ENCODE data around the gene NDRG4. TPM values are rescaled to one million over a fixed set of nuclear protein-coding genes. Genes with fewer than 3 reads are reported as not detected.
A peak's percentile ranks its signal among the peaks of the same experiment; 100 is the strongest.

Gene NDRG4
- total RNA-seq, 3 donors from 2014 or later, result 3.7 to 35.0 (median 5.6) TPM

DNA sequence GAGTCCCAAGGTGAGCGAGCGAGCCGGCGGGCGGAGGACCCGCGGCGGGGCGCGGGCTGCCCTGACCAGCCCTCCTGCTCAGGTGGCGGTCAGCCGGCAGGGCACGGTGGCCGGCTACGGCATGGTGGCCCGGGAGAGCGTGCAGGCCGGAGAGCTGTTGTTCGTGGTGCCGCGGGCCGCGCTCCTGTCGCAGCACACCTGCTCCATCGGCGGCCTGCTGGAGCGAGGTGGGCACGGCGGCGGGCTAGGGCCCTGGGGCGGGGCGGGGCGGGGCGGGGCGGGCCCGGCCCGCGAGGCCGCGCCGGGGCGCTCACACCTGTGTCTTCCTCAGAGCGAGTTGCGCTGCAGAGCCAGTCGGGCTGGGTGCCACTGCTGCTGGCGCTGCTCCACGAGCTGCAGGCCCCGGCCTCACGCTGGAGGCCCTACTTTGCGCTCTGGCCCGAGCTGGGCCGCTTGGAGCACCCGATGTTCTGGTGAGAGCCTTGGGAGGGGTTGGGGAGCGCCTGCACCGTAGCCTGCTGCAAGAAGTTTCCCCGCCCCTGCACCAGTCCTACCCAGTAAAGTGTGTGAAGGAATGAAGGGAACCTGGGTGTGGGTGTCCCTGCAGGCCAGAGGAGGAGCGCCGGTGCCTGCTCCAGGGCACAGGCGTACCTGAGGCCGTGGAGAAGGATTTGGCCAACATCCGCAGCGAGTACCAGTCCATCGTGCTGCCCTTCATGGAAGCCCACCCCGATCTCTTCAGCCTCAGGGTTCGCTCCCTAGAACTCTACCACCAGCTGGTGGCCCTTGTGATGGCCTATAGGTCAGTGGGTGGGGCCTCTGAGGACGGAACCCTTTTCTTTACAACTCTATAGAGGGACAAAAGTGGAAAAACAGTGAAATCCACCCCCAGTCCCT, 16.2 kb downstream of the NDRG4 start:
- intact Hi-C loops (cut with DNase I; ENCODE audit: low total_unique reads), result no loop called here
- Histone ChIP-seq H3K27me3 (no peaks in the 10 kb centered on the region), H3K9me3 (no peaks in the 10 kb centered on the region), H3K4me3 (peak overlapping the region; percentile 73 to 92 (median 82)), H3K4me1 (no peaks in the 10 kb centered on the region), H3K27ac (peak overlapping the region; percentile 72 to 77), H3K36me3 (peaks cover 7% of the 10 kb centered on the region)
- DNase-seq (ENCODE audit: low spot score in 2 of 2), result peak in 1 of 2 donors; percentile 56
- no peak for TF ChIP-seq POLR2A (IDR thresholded peaks at IDR 0.05)
- TF ChIP-seq, protein P1, sequence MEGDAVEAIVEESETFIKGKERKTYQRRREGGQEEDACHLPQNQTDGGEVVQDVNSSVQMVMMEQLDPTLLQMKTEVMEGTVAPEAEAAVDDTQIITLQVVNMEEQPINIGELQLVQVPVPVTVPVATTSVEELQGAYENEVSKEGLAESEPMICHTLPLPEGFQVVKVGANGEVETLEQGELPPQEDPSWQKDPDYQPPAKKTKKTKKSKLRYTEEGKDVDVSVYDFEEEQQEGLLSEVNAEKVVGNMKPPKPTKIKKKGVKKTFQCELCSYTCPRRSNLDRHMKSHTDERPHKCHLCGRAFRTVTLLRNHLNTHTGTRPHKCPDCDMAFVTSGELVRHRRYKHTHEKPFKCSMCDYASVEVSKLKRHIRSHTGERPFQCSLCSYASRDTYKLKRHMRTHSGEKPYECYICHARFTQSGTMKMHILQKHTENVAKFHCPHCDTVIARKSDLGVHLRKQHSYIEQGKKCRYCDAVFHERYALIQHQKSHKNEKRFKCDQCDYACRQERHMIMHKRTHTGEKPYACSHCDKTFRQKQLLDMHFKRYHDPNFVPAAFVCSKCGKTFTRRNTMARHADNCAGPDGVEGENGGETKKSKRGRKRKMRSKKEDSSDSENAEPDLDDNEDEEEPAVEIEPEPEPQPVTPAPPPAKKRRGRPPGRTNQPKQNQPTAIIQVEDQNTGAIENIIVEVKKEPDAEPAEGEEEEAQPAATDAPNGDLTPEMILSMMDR (IDR thresholded peaks at IDR 0.05), result no peak
- TF ChIP-seq POLR2AphosphoS5 (IDR thresholded peaks at IDR 0.05), result no peak

DNA sequence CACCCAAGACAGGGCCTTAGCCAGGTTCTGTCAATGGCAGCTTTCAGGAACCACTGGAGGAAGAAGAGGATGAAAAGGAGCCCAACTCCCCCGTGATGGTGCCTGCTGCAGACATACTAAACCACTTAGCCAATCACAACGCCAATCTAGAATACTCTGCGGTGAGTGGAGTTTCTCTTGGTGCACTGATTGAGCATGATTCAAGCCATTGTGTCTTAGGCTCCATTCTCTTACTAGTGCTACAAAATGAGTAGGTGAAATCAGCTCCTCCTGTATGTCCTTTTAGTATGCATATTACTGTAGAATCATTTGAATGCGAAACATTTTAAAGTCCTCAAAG, 16.8 kb downstream of the NDRG4 start:
- Histone ChIP-seq H3K36me3 (peaks cover 11% of the 10 kb centered on the region), H3K27me3 (no peaks in the 10 kb centered on the region), H3K9me3 (no peaks in the 10 kb centered on the region), H3K27ac (peak overlapping the region in 1 of 2 donors; percentile 77), H3K4me3 (no peak overlapping the region), H3K4me1 (no peaks in the 10 kb centered on the region)
- TF ChIP-seq POLR2A (IDR thresholded peaks at IDR 0.05) (no peak), POLR2AphosphoS5 (IDR thresholded peaks at IDR 0.05) (no peak)
- TF ChIP-seq, protein P1 (IDR thresholded peaks at IDR 0.05), result no peak
- intact Hi-C loops (cut with DNase I; ENCODE audit: low total_unique reads), result no loop called here
- DNase-seq (ENCODE audit: low spot score in 2 of 2), result no peak

DNA sequence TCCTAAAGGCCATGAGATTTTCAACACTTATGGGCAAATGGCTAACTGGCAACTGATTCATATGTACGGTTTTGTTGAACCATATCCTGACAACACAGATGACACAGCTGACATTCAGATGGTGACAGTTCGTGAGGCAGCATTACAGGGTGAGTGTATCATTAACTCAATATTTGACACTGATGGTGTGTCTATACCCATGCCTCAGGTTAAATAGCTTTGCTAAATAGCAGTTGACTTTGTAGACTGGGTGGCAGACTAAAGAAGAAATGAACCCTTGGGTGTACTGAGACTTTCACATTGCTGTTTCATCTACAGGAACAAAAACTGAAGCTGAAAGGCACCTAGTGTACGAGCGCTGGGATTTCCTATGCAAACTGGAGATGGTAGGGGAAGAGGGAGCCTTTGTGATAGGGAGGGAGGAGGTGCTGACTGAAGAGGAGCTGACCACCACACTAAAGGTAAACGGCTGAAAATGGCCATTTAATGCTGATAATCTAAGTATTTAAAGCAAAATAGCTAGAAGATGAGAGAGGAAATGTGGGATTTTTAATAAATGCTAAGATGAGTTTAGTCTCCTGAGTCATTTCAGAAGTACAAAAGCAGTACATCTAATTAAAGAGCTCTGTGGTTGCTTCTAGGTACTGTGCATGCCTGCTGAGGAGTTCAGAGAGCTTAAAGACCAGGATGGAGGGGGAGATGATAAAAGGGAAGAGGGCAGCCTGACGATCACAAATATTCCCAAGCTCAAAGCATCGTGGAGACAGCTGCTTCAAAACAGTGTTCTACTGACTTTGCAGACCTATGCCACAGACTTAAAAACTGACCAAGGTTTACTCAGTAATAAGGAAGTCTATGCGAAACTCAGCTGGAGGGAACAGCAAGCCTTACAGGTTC, 18.4 kb downstream of the NDRG4 start:
- Histone ChIP-seq H3K27ac (no peak overlapping the region), H3K4me3 (no peak overlapping the region), H3K36me3 (peaks cover 11% of the 10 kb centered on the region), H3K4me1 (no peaks in the 10 kb centered on the region), H3K27me3 (no peaks in the 10 kb centered on the region), H3K9me3 (no peaks in the 10 kb centered on the region)
- no peak for DNase-seq (ENCODE audit: low spot score in 2 of 2)
- intact Hi-C loops (cut with DNase I; ENCODE audit: low total_unique reads), result no loop called here
- no peak for TF ChIP-seq POLR2A (IDR thresholded peaks at IDR 0.05)
- TF ChIP-seq, protein P1 (IDR thresholded peaks at IDR 0.05), result no peak
- TF ChIP-seq POLR2AphosphoS5 (IDR thresholded peaks at IDR 0.05), result no peak

DNA sequence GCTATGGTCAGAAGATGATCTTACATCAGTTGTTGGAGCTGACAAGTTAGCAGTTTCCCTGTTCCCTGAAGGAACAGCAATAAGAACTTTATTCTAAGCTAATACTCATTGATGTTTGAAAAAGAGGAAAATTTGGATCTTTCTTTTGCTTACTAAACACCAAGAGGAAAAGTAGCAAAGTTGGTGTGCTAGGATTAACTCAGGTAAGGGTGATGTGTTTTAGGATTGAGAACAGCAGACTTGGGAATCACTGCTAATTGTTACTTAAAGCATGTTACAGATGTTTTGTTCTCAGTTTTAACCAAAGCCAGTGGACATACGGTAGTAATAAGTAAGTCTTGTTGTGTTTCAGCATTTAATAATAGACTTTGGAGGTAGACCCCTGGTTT, 19.0 kb downstream of the NDRG4 start:
- no peak overlapping the region for H3K4me3 ChIP-seq
- H3K9me3 ChIP-seq, result no peaks in the 10 kb centered on the region
- H3K27me3 ChIP-seq, result no peaks in the 10 kb centered on the region
- no peaks in the 10 kb centered on the region for H3K4me1 ChIP-seq
- TF ChIP-seq POLR2A (IDR thresholded peaks at IDR 0.05) (no peak), POLR2AphosphoS5 (IDR thresholded peaks at IDR 0.05) (no peak)
- TF ChIP-seq, protein P1 (IDR thresholded peaks at IDR 0.05), result no peak
- peaks cover 11% of the 10 kb centered on the region for H3K36me3 ChIP-seq
- no peak overlapping the region for H3K27ac ChIP-seq
- DNase-seq (ENCODE audit: low spot score in 2 of 2), result no peak
- intact Hi-C loops (cut with DNase I; ENCODE audit: low total_unique reads), result no loop called here

DNA sequence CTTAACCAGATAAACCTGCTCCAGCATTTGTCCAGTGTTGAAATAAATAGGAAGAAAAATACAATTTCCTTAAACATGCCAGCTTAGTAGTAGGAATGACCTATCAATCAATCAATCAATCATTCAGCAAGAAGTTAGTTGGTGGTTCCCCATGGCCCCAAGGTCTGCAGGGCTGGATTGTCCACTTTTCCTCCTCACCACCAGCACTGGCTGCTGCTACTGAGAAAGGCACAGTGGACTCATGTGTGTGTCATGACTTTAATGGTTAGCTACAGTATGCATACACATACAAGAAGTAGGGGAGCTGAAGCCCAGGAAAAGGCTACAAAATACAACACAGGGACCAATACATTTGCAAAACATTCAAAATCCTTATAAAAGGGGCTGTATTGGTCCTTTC, 19.8 kb downstream of the NDRG4 start:
- Histone ChIP-seq H3K36me3 (peaks cover 11% of the 10 kb centered on the region), H3K27ac (no peak overlapping the region), H3K4me3 (no peak overlapping the region), H3K27me3 (no peaks in the 10 kb centered on the region), H3K9me3 (no peaks in the 10 kb centered on the region), H3K4me1 (no peaks in the 10 kb centered on the region)
- TF ChIP-seq POLR2A (IDR thresholded peaks at IDR 0.05) (no peak), POLR2AphosphoS5 (IDR thresholded peaks at IDR 0.05) (no peak)
- TF ChIP-seq, protein P1 (IDR thresholded peaks at IDR 0.05), result no peak
- intact Hi-C loops (cut with DNase I; ENCODE audit: low total_unique reads), result no loop called here
- DNase-seq (ENCODE audit: low spot score in 2 of 2), result no peak
